ENCODE measurements around the gene PLA2G2E. TPM values are rescaled to one million over a fixed set of nuclear protein-coding genes. Genes with fewer than 3 reads are reported as not detected.

The PLA2G2E gene
- total RNA-seq, 6 experiments from 2014 or later = not detected

DNA sequence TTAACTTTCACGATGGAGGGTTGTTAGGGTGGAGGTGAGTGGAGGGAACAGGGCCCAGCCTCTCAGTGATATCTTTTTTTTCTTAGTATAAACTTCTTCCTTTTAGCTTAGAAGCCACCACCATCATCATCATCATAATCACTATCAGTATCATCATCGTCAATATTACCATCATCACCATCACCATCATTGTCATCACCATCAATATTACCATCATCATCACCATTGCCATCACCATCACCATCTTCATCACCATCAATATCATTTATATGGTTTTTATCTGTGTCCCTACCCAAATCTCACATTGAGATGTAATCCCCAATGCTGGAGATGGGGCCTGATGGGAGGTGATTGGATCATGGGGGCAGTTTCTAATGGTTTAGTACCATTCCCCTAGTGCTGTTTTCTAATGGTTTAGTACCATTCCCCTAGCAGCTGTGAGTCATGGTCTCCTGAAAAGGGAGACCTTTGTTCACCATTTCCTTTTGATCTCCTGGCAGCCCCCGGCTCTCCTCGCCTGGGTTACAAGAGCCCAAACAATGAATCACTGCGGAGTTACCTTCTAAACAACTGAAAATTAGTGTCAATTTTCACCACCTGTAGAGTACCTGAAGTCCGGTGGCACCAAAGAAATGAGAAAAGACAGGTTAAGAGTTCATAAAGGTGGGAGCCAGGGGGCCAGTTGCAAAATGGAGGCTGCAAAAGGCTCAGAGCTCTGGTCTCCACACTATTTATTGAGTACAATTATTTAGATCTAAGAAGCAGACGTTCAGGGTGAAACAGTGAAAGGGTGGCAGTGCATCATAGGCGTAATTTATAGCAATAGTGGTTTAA is 3.1 kb upstream of the PLA2G2E start:
- no peak for TF ChIP-seq POLR2A (IDR thresholded peaks at IDR 0.05)
- TF ChIP-seq, protein P1, sequence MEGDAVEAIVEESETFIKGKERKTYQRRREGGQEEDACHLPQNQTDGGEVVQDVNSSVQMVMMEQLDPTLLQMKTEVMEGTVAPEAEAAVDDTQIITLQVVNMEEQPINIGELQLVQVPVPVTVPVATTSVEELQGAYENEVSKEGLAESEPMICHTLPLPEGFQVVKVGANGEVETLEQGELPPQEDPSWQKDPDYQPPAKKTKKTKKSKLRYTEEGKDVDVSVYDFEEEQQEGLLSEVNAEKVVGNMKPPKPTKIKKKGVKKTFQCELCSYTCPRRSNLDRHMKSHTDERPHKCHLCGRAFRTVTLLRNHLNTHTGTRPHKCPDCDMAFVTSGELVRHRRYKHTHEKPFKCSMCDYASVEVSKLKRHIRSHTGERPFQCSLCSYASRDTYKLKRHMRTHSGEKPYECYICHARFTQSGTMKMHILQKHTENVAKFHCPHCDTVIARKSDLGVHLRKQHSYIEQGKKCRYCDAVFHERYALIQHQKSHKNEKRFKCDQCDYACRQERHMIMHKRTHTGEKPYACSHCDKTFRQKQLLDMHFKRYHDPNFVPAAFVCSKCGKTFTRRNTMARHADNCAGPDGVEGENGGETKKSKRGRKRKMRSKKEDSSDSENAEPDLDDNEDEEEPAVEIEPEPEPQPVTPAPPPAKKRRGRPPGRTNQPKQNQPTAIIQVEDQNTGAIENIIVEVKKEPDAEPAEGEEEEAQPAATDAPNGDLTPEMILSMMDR (IDR thresholded peaks at IDR 0.05) = no peak
- ATAC-seq (peak in 1 of 4 donors; percentile 13), DNase-seq (no peak)
- H3K4me1 ChIP-seq = no peaks in the 10 kb centered on the region
- no peaks in the 10 kb centered on the region for H3K9me3 ChIP-seq
- no peaks in the 10 kb centered on the region for H3K27me3 ChIP-seq
- intact Hi-C loops (cut with DNase I) = loop anchor here in 1 of 2 donors (10.0 kb wide), 1 partner anchor 218 kb away; no protein-coding TSS in a partner anchor
- WGBS (ENCODE audit: insufficient coverage, low coverage, low lambda C conversion rate, missing lambda C conversion rate) = 59% methylated on average over 8 of the region's 8 CpGs
- H3K36me3 ChIP-seq = no peaks in the 10 kb centered on the region
- H3K27ac ChIP-seq = no peak overlapping the region
- H3K4me3 ChIP-seq = no peak overlapping the region

DNA sequence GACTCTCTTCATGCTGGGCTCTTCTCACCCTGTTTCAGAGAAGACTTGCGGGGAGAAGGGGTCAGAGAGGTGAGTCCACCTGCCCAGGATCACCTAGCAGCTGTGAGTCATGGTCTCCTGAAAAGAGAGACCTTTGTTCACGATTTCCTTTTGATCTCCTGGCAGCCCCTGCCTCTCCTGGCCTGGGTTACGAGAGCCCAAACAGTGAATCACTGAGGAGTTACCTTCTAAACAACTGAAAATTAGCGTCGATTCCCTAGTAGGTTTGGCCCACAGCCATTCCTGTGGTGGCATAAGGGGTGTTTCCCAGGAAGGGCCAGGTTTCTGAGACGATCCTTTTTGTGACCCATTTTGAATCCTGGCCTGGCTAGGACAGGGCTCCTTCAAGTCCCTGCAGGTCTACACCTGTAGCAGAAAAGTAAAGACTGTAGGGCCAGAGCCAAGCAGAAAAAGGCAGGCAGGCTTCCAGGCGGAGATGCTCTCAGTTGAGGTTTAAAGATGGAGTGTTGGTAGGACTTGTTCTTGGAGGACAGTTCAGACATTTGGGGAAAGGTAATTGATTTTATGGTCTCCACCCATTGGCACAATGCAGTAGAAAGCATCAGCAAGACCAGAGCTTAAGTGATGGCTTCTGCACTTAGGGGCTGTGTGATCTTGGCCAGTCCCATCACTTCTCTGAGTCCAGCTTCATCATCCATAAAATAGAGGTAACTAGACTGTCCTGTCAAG is 2.1 kb upstream of the PLA2G2E start:
- H3K9me3 ChIP-seq = no peaks in the 10 kb centered on the region
- H3K27ac ChIP-seq = no peak overlapping the region
- intact Hi-C loops (cut with DNase I) = loop anchor here in 1 of 2 donors (10.0 kb wide), 1 partner anchor 219 kb away; no protein-coding TSS in a partner anchor
- TF ChIP-seq POLR2A (IDR thresholded peaks at IDR 0.05) = no peak
- TF ChIP-seq, protein P1 (IDR thresholded peaks at IDR 0.05) = no peak
- H3K27me3 ChIP-seq = no peaks in the 10 kb centered on the region
- H3K36me3 ChIP-seq = no peaks in the 10 kb centered on the region
- WGBS (ENCODE audit: insufficient coverage, low coverage, low lambda C conversion rate, missing lambda C conversion rate) = 38% methylated on average over 5 of the region's 7 CpGs
- DNase-seq (no peak), ATAC-seq (no peak)
- H3K4me3 ChIP-seq = no peak overlapping the region
- H3K4me1 ChIP-seq = no peaks in the 10 kb centered on the region

DNA sequence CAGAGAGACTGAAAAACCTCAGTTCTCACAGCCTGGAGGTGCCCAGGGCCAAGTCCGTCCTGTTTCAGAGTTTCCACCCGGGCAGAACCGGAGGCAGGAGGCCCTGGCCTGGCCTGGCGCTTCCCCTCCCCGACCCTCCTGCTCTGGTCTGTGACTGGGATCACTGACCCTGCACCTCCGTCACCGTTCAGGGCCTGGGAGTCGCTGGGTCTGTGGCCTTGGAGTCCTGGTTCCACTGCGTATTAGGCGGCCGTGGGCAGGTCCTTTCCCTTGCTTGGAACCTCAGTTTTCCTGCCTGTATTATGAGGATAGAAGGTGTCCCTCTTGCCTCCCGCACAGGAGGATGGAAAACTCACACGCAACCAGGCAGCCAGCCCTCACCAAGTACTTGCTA is 533 bp upstream of the PLA2G2E start:
- no peak for ATAC-seq
- H3K4me1 ChIP-seq = no peaks in the 10 kb centered on the region
- no peaks in the 10 kb centered on the region for H3K36me3 ChIP-seq
- DNase-seq = no peak
- H3K27ac ChIP-seq = no peak overlapping the region
- intact Hi-C loops (cut with DNase I) = loop anchor here in 1 of 2 donors (10.0 kb wide), 1 partner anchor 221 kb away; no protein-coding TSS in a partner anchor
- WGBS (ENCODE audit: insufficient coverage, low coverage, low lambda C conversion rate, missing lambda C conversion rate) = 40% methylated on average over 7 of the region's 13 CpGs
- H3K4me3 ChIP-seq = no peak overlapping the region
- no peaks in the 10 kb centered on the region for H3K9me3 ChIP-seq
- no peak for TF ChIP-seq POLR2A (IDR thresholded peaks at IDR 0.05)
- TF ChIP-seq, protein P1 (IDR thresholded peaks at IDR 0.05) = no peak
- H3K27me3 ChIP-seq = no peaks in the 10 kb centered on the region

DNA sequence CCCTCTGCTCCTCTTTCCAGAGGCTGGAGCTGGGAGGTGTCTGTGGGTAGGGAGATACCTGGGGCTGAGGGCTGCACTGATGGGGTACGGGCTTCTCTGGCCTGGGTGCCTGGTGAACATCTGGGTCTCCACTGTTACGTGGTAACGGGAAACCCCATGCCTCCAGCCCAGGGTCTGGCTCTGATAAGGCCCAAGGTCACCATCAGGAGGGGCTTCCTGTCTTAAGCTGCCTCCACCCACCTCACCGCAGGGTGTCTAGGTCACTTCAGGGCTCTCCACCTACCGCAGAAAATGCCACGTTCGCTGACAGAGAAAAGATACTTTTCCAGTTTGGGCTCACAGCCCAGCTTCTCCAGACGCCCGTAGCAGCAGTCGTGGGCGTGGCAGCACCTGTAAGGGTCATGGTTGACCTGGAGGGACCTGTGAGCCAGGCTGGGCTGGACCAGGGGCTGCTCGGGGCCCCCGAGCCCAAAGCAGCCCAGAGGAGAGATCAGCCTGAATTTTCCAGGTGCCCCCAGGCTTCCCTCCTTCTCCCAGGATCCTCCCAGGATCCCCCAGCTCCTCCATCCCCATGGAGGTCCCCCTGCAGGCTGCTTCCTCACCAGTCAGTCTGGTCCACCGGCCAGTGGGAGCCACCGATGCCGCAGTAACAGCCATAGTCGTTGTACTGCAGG is 1.3 kb downstream of the PLA2G2E start:
- Histone ChIP-seq H3K27ac (no peak overlapping the region), H3K27me3 (no peaks in the 10 kb centered on the region), H3K4me1 (no peaks in the 10 kb centered on the region), H3K9me3 (no peaks in the 10 kb centered on the region), H3K36me3 (no peaks in the 10 kb centered on the region), H3K4me3 (no peak overlapping the region)
- TF ChIP-seq, protein P1 (IDR thresholded peaks at IDR 0.05) = no peak
- no peak for TF ChIP-seq POLR2A (IDR thresholded peaks at IDR 0.05)
- intact Hi-C loops (cut with DNase I) = loop anchor here in 1 of 2 donors (10.0 kb wide), 1 partner anchor 223 kb away; no protein-coding TSS in a partner anchor
- DNase-seq (no peak), ATAC-seq (no peak)
- WGBS (ENCODE audit: insufficient coverage, low coverage, low lambda C conversion rate, missing lambda C conversion rate) = 47% methylated on average over 3 of the region's 17 CpGs
